GM18520 (cell line): ENCODE data around the gene LRP1B.
A peak's percentile ranks its signal among the peaks of the same experiment; 100 is the strongest.

Experiments
- ATAC-seq: cut with Tn5 transposase; IDR thresholded peaks from one replicate; pipeline ENCODE4 v1.9.1; 2021; ENCODE audit not compliant: unreplicated experiment

The LRP1B gene

GRCh38 chr2:140770645-140771044 lies 1360.2 kb downstream of the LRP1B start:
- ATAC-seq = no peak

- ATAC-seq = no peak
These were observed 1369.0 kb downstream of the LRP1B start for GRCh38 chr2:140761807-140762206.

- ATAC-seq = no peak
These were observed 1371.2 kb downstream of the LRP1B start for GRCh38 chr2:140759426-140760156.

- ATAC-seq = peak; percentile 71
These were observed 1383.2 kb downstream of the LRP1B start for GRCh38 chr2:140747665-140748064.

- no peak for ATAC-seq
These were observed 1383.7 kb downstream of the LRP1B start for GRCh38 chr2:140747090-140747489.

GRCh38 chr2:140744379-140744778 lies 1386.4 kb downstream of the LRP1B start:
- ATAC-seq = no peak

- no peak for ATAC-seq
These were observed 1393.8 kb downstream of the LRP1B start for GRCh38 chr2:140737006-140737405.

- ATAC-seq = no peak
These were observed 1395.8 kb downstream of the LRP1B start for GRCh38 chr2:140734992-140735391.

- ATAC-seq = no peak
These were observed 1411.8 kb downstream of the LRP1B start for GRCh38 chr2:140718999-140719398.

- ATAC-seq = no peak
These were observed 1413.3 kb downstream of the LRP1B start for GRCh38 chr2:140717481-140717880.

GRCh38 chr2:140714586-140714985 lies 1416.2 kb downstream of the LRP1B start:
- no peak for ATAC-seq

GRCh38 chr2:140711867-140712266 lies 1418.9 kb downstream of the LRP1B start:
- no peak for ATAC-seq

- ATAC-seq = no peak
These were observed 1429.1 kb downstream of the LRP1B start for GRCh38 chr2:140701726-140702125.

GRCh38 chr2:140698636-140699035 lies 1432.2 kb downstream of the LRP1B start:
- no peak for ATAC-seq

- no peak for ATAC-seq
These were observed 1434.4 kb downstream of the LRP1B start for GRCh38 chr2:140696449-140696848.

GRCh38 chr2:140695155-140695554 lies 1435.7 kb downstream of the LRP1B start:
- ATAC-seq = no peak

GRCh38 chr2:140687825-140688224 lies 1443.0 kb downstream of the LRP1B start:
- ATAC-seq = no peak

GRCh38 chr2:140683658-140684057 lies 1447.2 kb downstream of the LRP1B start:
- no peak for ATAC-seq

GRCh38 chr2:140680862-140681261 lies 1450.0 kb downstream of the LRP1B start:
- no peak for ATAC-seq

- no peak for ATAC-seq
These were observed 1451.1 kb downstream of the LRP1B start for GRCh38 chr2:140679752-140680151.

- ATAC-seq = no peak
These were observed 1460.9 kb downstream of the LRP1B start for GRCh38 chr2:140669911-140670310.

GRCh38 chr2:140667203-140667602 lies 1463.6 kb downstream of the LRP1B start:
- ATAC-seq = no peak

- no peak for ATAC-seq
These were observed 1468.3 kb downstream of the LRP1B start for GRCh38 chr2:140662504-140662903.
